NK-92 treated with Interleukin-12 subunit alpha and Interleukin-12 subunit beta, amount 100 ng/mL, for 24 hours (cell line): ENCODE data around the gene TUT1.
"Not testable (repeated sequence)": the region's sequence is repeated elsewhere in the genome, so short reads cannot be mapped to it uniquely, and the experiment has no call there.

ENCODE experiments used
- DNase-seq: peaks from one replicate; lab custom pipeline; 2025; lab: John Stamatoyannopoulos, UW

The TUT1 gene

GRCh38 chr11:62578541-62578940 is 12.8 kb downstream of the TUT1 start:
- no peak for DNase-seq

GRCh38 chr11:62577046-62577714 is 14.1 kb downstream of the TUT1 start:
- DNase-seq: no peak

- no peak for DNase-seq
Observed at GRCh38 chr11:62575837-62576236, 15.5 kb downstream of the TUT1 start.

GRCh38 chr11:62575156-62575555 is 16.2 kb downstream of the TUT1 start:
- no peak for DNase-seq

GRCh38 chr11:62574363-62575071 is 16.8 kb downstream of the TUT1 start:
- no peak for DNase-seq

GRCh38 chr11:62573592-62574362 is 17.5 kb downstream of the TUT1 start, which contains the start of gene EEF1G:
TSS of gene EEF1G (minus strand) at chr11:62573891. CDS start at chr11:62573842, 49 bp downstream.
- DNase-seq: peak; percentile 98

GRCh38 chr11:62573006-62573591 is 18.2 kb downstream of the TUT1 start:
- DNase-seq: no peak

GRCh38 chr11:62572431-62572830 is 18.9 kb downstream of the TUT1 start:
- DNase-seq: no peak

GRCh38 chr11:62571493-62571892 is 19.8 kb downstream of the TUT1 start:
- DNase-seq: not testable (repeated sequence)

- DNase-seq: not testable (repeated sequence)
Observed at GRCh38 chr11:62570903-62571302, 20.4 kb downstream of the TUT1 start.

- DNase-seq: no peak
Observed at GRCh38 chr11:62569611-62570010, 21.7 kb downstream of the TUT1 start.

GRCh38 chr11:62567018-62567633 is 24.2 kb downstream of the TUT1 start:
- DNase-seq: no peak

GRCh38 chr11:62566247-62566646 is 25.1 kb downstream of the TUT1 start:
- no peak for DNase-seq

- DNase-seq: no peak
Observed at GRCh38 chr11:62565100-62565802, 26.1 kb downstream of the TUT1 start.

- not testable (repeated sequence) for DNase-seq
Observed at GRCh38 chr11:62561677-62562230, 29.6 kb downstream of the TUT1 start.

GRCh38 chr11:62560566-62561103 is 30.7 kb downstream of the TUT1 start:
- peak; percentile 51 for DNase-seq

- not testable (repeated sequence) for DNase-seq
Observed at GRCh38 chr11:62559626-62560025, 31.7 kb downstream of the TUT1 start.

GRCh38 chr11:62559204-62559603 is 32.1 kb downstream of the TUT1 start:
- DNase-seq: no peak

GRCh38 chr11:62558669-62559068 is 32.7 kb downstream of the TUT1 start:
- no peak for DNase-seq

- peak; percentile 83 for DNase-seq
Observed at GRCh38 chr11:62556875-62557631, 34.3 kb downstream of the TUT1 start.
